HepG2 (cell line): ENCODE data around the gene NXPE3. TPM values are rescaled to one million over a fixed set of nuclear protein-coding genes. Genes with fewer than 3 reads are reported as not detected.

Experiments
- AGO2 ChIP-seq: fragments of 200-400 bp; formaldehyde crosslinking; optimal IDR thresholded peaks from 2 replicates; pipeline ENCODE3; 2017; ENCODE audit warnings: mild to moderate bottlenecking, low read depth, low read length, moderate library complexity
- CCDC6 ChIP-seq: sonication (generic); formaldehyde crosslinking; IDR thresholded peaks from 2 replicates; pipeline ENCODE4 v1.8.1; 2022; ENCODE audit warnings: mild to moderate bottlenecking, missing genetic modification reagents, moderate library complexity
- E2F1 ChIP-seq: sonication (generic); formaldehyde crosslinking; IDR thresholded peaks from 2 replicates; pipeline ENCODE4 v1.5.0; 2020; ENCODE audit warnings: missing genetic modification reagents
- FOXA1 ChIP-seq, 2 experiments: fragments of 450-650 bp in 1 of 2; sonication (generic) in 1 of 2; formaldehyde crosslinking in 1 of 2; IDR thresholded peaks; 2 replicates each; pipeline versions ENCODE4 v1.4.0 to v1.6.1; 2016 to 2020; ENCODE audit warnings: missing genetic modification reagents in 1 of 2
- KAT7 ChIP-seq: IDR thresholded peaks from 2 replicates; pipeline ENCODE4 v1.6.1; 2018; ENCODE audit warnings: borderline replicate concordance, missing compliant biosample characterization
- RBM22 ChIP-seq: fragments of 200-400 bp; formaldehyde crosslinking; optimal IDR thresholded peaks from 2 replicates; pipeline ENCODE3; 2017; ENCODE audit warnings: mild to moderate bottlenecking, low read length, moderate library complexity
- ZNF235 ChIP-seq: sonication (generic); formaldehyde crosslinking; IDR thresholded peaks from 2 replicates; pipeline ENCODE4 v1.8.1; 2023; ENCODE audit warnings: mild to moderate bottlenecking, missing genetic modification reagents, borderline replicate concordance
- ZNF256 ChIP-seq: sonication (generic); formaldehyde crosslinking; conservative IDR thresholded peaks from 2 replicates; pipeline ENCODE4 v1.4.0; 2020; ENCODE audit warnings: missing genetic modification reagents
- ZNF331 ChIP-seq: sonication (generic); formaldehyde crosslinking; IDR thresholded peaks from 2 replicates; pipeline ENCODE4 v1.4.0; 2020; ENCODE audit warnings: missing genetic modification reagents
- ZNF512B ChIP-seq: sonication (generic); formaldehyde crosslinking; IDR thresholded peaks from 2 replicates; pipeline ENCODE4 v1.5.1; 2020; ENCODE audit warnings: missing genetic modification reagents, mild to moderate bottlenecking, borderline replicate concordance
- ZNF562 ChIP-seq: sonication (generic); formaldehyde crosslinking; IDR thresholded peaks from 2 replicates; pipeline ENCODE4 v1.8.0; 2022; ENCODE audit warnings: missing genetic modification reagents, borderline replicate concordance
- ZNF564 ChIP-seq: sonication (generic); formaldehyde crosslinking; IDR thresholded peaks from 2 replicates; pipeline ENCODE4 v1.8.1; 2023; ENCODE audit warnings: mild to moderate bottlenecking, missing genetic modification reagents
- ZNF83 ChIP-seq: sonication (generic); formaldehyde crosslinking; IDR thresholded peaks from 2 replicates; pipeline ENCODE4 v1.4.0; 2020; ENCODE audit warnings: missing genetic modification reagents, mild to moderate bottlenecking, borderline replicate concordance
- ZSCAN31 ChIP-seq: sonication (generic); formaldehyde crosslinking; IDR thresholded peaks from 2 replicates; pipeline ENCODE4 v1.5.0; 2020; ENCODE audit warnings: low read depth, mild to moderate bottlenecking, missing genetic modification reagents
- polyA plus RNA-seq, 8 experiments: library from polyadenylated mRNA; depleted of rRNA in 3 of 8; stranded (reverse) in 7 of 8; unstranded in 1 of 8; fragments of >200 nt; fragmentation: Illumina TruSeq in 4 of 8; extraction: Trizol in 4 of 8; gene quantifications; 2 replicates each; pipeline versions ENCODE4 v1.2.1 to v1.2.3, GENCODE V29; 2011 to 2016; ENCODE audit warnings: low read depth in 4 of 8, missing spikeins in 1 of 8, mixed read lengths in 1 of 8; ENCODE audit not compliant: insufficient read depth in 1 of 8
- total RNA-seq, 5 experiments: library from RNA; depleted of rRNA; stranded (reverse); fragments of >200 nt; fragmentation: Illumina TruSeq; extraction: Trizol; gene quantifications; 2 replicates each; pipeline ENCODE4 v1.2.3, GENCODE V29; 2016; ENCODE audit warnings: low read depth in 1 of 5
- TF ChIP-seq, protein P1 (sequence below): sonication (generic); formaldehyde crosslinking; IDR thresholded peaks from 2 replicates; pipeline ENCODE4 v1.8.1; 2022; ENCODE audit warnings: mild to moderate bottlenecking, missing genetic modification reagents
- TF ChIP-seq, protein P2 (sequence below): sonication (generic); formaldehyde crosslinking; IDR thresholded peaks from 2 replicates; pipeline ENCODE4 v1.8.0; 2022; ENCODE audit warnings: mild to moderate bottlenecking, missing genetic modification reagents
- TF ChIP-seq, protein P3 (sequence below), 2 experiments: sonication (generic) in 1 of 2; formaldehyde crosslinking in 1 of 2; IDR thresholded peaks; 2 replicates each; pipeline versions ENCODE4 v1.4.0 to v1.6.1; 2018 to 2020; ENCODE audit warnings: missing genetic modification reagents in 2 of 2, borderline replicate concordance in 1 of 2, low read depth in 1 of 2, mild to moderate bottlenecking in 1 of 2, missing biosample characterization in 1 of 2

Gene NXPE3
- total and polyA plus RNA-seq, 2 of the 13 experiments (the other 11 are each of a cell fraction or from before 2014, with no cell fraction given) = 3.5 to 4.7 TPM

GRCh38 chr3:101849714-101850245, 70.8 kb downstream of the NXPE3 start (continued):
- TF ChIP-seq E2F1 (CRISPR knock-in tag) (no peak), CCDC6 (no peak), KAT7 (CRISPR knock-in tag) (peak; percentile 14; the same call in 1 of the 2 replicates), ZNF83 (no peak), ZNF256 (CRISPR knock-in tag) (0 out of 2 replicates have a peak, but pooled peaks have one; percentile 2), FOXA1 (IDR thresholded peaks at IDR 0.05) (no peak), FOXA1 (CRISPR knock-in tag; IDR thresholded peaks at IDR 0.05) (0 out of 2 replicates have a peak, but pooled peaks have one; percentile 1), RBM22 (peak; percentile 23), ZSCAN31 (CRISPR knock-in tag) (0 out of 2 replicates have a peak, but pooled peaks have one; percentile 15), ZNF562 (CRISPR knock-in tag) (0 out of 2 replicates have a peak, but pooled peaks have one; percentile 26), ZNF564 (CRISPR knock-in tag) (no peak), ZNF512B (CRISPR knock-in tag) (0 out of 2 replicates have a peak, but pooled peaks have one; percentile 18), AGO2 (peak; percentile 98), ZNF331 (CRISPR knock-in tag) (no peak), ZNF235 (CRISPR knock-in tag) (peak; percentile 8; the same call in 1 of the 2 replicates)
- TF ChIP-seq, protein P1, sequence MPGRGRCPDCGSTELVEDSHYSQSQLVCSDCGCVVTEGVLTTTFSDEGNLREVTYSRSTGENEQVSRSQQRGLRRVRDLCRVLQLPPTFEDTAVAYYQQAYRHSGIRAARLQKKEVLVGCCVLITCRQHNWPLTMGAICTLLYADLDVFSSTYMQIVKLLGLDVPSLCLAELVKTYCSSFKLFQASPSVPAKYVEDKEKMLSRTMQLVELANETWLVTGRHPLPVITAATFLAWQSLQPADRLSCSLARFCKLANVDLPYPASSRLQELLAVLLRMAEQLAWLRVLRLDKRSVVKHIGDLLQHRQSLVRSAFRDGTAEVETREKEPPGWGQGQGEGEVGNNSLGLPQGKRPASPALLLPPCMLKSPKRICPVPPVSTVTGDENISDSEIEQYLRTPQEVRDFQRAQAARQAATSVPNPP = peak; percentile 21; the same call in 1 of the 2 replicates
- TF ChIP-seq, protein P2, sequence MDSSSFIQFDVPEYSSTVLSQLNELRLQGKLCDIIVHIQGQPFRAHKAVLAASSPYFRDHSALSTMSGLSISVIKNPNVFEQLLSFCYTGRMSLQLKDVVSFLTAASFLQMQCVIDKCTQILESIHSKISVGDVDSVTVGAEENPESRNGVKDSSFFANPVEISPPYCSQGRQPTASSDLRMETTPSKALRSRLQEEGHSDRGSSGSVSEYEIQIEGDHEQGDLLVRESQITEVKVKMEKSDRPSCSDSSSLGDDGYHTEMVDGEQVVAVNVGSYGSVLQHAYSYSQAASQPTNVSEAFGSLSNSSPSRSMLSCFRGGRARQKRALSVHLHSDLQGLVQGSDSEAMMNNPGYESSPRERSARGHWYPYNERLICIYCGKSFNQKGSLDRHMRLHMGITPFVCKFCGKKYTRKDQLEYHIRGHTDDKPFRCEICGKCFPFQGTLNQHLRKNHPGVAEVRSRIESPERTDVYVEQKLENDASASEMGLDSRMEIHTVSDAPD = no peak
- TF ChIP-seq, protein P3, sequence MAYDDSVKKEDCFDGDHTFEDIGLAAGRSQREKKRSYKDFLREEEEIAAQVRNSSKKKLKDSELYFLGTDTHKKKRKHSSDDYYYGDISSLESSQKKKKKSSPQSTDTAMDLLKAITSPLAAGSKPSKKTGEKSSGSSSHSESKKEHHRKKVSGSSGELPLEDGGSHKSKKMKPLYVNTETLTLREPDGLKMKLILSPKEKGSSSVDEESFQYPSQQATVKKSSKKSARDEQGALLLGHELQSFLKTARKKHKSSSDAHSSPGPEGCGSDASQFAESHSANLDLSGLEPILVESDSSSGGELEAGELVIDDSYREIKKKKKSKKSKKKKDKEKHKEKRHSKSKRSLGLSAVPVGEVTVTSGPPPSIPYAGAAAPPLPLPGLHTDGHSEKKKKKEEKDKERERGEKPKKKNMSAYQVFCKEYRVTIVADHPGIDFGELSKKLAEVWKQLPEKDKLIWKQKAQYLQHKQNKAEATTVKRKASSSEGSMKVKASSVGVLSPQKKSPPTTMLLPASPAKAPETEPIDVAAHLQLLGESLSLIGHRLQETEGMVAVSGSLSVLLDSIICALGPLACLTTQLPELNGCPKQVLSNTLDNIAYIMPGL (CRISPR knock-in tag; IDR thresholded peaks at IDR 0.05; ENCODE audit: borderline replicate concordance in 1 of 2, low read depth in 1 of 2) = peak in 1 of 2 experiments; percentile 17; a peak in 1 of 4 replicates
